CD4-positive, alpha-beta T cell treated with Interleukin-12 subunit alpha and Interleukin-12 subunit beta, for 1 hour (primary cell): ENCODE results near the gene PALMD.

Experiments
- DNase-seq: peaks from one replicate; pipeline ENCODE4 v3.0.0-alpha.2; 2020

The PALMD gene, protein sequence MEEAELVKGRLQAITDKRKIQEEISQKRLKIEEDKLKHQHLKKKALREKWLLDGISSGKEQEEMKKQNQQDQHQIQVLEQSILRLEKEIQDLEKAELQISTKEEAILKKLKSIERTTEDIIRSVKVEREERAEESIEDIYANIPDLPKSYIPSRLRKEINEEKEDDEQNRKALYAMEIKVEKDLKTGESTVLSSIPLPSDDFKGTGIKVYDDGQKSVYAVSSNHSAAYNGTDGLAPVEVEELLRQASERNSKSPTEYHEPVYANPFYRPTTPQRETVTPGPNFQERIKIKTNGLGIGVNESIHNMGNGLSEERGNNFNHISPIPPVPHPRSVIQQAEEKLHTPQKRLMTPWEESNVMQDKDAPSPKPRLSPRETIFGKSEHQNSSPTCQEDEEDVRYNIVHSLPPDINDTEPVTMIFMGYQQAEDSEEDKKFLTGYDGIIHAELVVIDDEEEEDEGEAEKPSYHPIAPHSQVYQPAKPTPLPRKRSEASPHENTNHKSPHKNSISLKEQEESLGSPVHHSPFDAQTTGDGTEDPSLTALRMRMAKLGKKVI

DNA sequence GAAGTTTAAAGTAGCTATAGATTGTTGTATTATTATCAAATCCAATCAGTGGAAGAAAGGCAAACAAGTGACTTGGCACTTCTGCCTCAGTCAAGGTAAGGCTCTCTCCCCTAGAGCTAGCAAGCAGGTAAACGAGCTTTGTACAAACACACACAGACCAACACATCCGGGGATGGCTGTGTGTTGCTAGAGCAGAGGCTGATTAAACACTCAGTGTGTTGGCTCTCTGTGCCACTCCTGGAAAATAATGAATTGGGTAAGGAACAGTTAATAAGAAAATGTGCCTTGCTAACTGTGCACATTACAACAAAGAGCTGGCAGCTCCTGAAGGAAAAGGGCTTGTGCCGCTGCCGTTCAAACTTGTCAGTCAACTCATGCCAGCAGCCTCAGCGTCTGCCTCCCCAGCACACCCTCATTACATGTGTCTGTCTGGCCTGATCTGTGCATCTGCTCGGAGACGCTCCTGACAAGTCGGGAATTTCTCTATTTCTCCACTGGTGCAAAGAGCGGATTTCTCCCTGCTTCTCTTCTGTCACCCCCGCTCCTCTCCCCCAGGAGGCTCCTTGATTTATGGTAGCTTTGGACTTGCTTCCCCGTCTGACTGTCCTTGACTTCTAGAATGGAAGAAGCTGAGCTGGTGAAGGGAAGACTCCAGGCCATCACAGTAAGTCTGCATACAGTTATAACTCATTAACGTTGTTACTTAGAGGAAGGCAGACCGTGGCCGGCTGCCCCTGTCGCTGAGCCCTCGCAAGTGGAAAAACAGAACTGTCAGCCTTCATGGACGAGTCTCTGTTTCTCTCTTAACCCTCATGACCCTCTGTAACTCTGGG is at the start of gene PALMD:
PALMD (plus strand) TSS at position 415 of the 833 bp plus-strand sequence; CDS start at position 620, 205 bp downstream.
- no peak for DNase-seq

DNA sequence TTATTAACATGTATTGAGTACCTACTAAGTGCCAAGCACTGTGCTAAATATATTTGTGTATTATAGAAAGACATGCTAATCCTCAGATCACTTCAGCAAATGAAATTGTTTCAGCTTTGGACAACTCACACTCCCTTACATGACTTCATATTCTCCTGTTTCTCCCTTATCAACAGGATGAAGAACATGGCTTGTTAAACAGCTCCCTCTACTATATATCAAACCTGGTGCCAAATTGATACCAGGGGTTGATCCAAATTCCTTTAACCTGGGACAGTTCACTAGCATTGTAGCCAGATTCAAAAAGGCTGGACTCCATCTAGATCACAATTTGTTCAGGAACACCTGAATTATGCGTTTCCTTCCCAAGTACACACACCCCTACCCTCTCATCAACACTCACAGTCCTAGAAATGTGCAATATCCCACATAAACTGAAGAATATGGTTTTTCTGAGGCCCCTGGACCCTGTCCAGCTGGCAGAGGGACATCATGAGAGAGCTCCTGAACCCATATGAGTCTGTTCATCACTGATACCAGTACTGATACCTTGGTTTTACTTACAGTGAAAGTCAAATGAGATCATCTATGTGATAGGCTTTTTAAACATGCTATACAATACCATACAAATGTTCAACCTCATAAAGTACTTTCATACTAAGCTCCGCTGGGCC is 47.0 kb upstream of the PALMD start:
- no peak for DNase-seq

DNA sequence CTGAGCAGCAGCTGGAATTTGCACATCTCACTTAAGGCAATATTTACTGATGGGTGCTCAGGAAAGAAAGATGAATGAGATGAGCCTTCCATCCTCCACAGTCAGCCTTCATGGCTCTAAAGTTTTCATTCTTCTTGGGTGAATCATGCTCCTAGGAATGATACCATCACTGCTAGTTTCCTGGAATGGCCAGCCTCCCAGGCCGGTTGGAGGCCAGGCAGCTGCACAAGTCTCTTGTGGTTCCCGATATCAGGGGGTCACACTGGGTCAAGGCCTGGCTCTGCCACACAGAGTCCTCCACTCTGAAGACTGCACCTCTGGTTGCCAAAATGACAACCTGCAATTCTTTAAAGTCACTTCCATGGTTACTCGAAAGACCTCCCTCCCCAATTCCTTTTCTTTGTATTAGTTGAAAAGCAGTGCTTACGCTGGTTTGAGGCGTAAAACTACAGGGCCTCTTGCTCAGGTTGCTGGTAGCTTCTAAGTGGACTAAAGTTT is 46.2 kb upstream of the PALMD start:
- DNase-seq: no peak

DNA sequence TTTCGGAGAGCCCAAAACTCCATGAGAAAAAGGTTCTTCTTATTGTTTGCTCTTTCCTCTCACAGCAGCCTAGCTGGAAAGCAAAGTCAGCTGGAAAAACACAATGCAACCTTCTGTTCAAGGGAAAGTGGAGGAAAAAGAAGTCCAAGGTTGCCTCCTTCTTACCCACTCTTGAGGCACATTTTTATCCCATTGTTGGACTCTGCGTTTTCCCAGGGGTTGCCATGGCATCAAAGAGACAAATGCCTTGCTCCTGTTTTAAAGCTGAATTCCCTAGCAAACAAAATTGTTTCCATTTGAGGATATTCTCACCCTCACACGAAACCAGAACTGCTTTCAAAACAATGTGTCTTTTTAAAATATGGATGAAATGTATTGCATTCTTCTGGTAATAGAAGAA is 45.1 kb upstream of the PALMD start:
- DNase-seq: no peak

DNA sequence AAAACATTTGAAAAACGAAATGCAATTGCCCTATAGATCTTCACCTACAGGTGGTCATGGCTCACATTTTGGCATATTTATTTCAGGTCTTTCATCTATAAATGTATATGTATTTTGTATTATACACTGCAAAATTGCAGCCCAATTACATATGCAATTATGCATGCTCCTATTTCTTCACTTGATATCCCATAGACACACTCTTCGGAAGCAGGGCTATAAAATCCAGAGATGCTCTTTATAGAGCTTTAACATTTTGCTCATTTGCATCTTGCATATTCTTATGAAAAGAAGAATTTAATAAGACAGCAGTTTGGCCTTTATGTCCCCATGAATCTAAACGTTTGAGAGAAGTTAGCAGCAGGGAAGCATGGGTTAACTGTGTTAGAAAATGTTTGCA is 44.7 kb upstream of the PALMD start:
- DNase-seq: no peak

DNA sequence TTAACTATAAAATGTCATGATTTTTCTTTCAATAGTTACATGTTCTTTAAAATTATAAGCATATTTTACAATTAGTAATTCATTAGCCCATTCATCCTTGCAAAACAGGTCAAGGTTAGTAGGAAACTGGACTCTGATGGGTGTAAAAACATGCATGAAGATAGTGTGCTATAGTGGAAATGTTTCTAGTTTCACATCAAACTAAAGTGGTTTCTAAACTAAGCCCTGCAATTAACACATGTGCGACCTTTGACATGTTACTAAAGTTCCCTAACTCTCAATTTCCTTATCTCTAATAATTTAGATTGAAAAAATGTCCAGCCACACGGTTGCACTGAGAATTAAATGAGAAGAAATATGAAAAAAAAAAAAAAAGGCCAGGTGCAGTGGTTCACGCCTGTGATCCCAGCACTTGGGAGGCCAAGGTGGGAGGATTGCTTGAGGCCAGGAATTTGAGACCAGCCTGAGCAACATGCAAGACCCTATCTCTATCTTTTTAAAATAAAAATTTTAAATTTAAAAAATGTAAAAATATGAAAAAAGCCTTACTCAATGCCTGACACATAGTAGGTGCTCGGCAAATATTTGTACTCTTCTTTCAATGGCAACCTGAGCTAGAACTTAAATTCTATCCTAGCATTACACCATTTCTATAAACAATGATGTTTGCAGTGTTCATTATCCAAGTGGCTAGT is 44.1 kb upstream of the PALMD start:
- DNase-seq: no peak

DNA sequence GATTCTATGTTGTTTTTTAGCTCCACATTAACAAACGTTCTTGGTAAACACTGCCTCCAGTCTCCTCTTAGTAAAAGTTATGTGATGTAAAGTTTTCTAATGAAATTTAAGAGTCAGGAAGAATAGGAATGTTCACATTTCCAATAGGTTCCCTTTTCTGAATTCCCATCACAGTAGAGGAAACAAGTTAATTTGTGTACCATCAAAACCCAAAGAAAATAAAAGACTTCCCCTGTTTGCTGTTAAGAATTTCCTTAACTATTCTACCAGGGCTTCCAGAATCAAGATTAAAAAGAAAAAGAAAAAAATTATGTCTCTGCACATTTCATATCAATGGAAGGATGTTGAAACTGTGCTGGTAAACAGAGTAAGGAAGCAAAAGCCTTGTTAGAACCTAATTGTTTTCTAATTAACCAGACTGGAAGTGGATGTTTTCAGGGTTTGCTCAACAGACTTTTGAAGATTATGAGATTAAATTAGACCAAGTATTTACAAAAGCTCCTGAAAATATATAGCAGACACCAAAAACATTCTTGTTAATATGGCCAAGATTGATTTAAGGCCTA is 43.4 kb upstream of the PALMD start:
- no peak for DNase-seq

DNA sequence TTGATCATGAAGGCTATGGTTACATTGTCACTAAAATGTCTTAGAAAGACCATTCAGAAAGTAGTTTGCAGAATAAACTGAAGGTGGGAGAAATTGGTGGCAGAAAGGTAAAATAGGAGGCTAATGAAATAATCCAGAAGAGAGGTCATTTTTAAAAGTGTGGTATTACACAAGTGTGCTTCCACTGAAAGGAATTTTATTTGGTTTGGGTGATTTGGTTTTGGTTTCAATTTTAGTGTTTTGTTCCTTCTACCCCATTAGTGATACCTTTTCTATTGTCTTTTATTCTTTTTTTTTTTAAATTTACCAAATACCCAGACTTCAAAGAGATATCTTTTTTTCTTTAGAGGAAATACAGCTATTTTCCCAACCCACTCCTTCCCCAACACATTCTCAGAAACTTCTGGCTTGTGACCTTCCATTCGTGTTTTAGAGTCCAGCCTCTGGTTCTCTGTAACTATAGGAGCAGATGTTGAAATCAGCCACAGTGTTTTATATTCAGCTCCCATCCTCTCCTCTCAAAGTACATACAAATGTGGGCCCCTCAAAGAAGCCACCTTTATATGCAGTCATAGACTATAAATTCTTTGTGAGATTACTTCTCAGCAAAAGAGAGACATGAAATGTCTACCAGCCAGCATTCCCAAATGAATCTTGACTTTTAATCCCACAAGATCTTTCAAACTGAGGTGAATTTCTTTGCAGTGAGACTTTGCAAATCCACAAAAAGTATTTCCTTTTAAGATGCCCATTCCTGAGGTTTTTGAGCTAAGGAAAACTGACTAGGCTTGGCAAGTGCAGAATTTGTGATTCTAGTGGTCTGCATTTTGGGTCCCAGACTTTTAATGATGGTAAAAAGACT is 42.0 kb upstream of the PALMD start:
- no peak for DNase-seq

DNA sequence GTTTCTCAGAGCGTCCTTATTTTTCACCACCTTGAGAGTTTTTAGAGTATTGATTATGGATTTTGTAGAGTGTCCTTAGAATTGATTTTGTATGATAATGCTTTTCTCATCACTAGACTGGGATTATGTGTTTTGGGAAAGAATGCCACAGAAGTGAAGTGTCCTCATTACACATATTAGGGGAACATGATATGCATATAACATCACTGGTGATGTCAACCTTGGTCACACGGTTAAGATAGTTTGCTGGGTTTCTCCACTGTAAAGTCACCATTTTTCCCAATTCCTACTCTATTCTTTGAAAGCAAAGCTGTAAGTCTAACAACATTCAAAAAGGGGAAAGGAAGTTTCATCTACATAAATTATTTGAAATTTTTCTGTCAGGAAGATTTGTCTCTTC is 39.6 kb upstream of the PALMD start:
- no peak for DNase-seq

DNA sequence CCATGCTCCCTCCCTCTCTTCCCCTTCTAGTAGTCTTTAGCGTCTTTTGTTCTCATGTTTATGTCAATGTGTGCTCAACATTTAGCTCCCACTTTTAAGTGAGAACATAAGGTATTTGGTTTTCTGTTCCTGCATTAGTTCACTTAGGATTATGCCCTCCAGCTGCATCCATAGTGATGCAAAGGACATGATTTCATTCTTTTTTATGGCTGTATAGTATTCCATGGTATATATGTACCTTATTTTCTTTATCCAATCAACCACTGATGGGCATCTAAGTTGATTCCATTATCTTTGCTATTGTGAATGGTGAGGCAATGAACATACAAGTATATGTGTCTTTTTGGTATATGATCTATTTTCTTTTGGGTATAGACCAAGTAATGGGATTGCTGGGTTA is 38.3 kb upstream of the PALMD start:
- DNase-seq: no peak

DNA sequence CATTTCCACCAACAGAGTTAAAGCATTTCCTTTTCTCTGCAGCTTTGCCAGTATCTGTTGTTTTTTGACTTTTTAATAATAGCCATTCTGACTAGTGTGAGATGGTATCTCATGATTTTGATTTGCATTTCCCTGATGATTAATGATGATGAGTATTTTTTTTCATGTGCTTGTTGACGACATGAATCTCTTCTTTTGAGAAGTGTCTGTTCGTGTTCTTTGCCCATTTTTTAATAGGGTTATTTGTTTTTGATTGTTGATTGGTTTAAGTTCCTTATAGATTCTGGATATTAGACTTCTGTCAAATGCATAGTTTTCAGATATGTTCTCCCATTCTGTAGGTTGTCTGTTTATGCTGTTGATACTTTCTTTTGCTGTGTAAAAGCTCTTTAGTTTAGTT is 37.9 kb upstream of the PALMD start:
- DNase-seq: no peak

DNA sequence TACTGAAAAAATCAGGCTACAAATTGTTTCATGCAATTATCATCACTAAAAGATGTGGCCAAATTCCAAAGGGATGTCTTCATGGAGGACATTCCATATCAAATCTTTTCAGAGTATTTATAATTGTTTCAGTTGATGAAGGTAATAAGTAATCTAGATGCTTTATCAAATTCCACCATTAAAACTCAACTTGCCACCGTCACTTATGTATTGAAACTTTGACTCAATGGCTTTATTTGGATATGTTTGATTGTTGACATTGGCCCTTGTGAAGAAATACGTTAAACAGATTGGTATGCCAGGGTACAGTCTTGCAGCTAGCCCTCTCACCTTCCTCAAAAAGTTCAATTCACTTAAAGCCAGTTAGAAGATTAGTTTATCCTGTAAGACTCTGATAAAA is 32.2 kb upstream of the PALMD start:
- DNase-seq: no peak

DNA sequence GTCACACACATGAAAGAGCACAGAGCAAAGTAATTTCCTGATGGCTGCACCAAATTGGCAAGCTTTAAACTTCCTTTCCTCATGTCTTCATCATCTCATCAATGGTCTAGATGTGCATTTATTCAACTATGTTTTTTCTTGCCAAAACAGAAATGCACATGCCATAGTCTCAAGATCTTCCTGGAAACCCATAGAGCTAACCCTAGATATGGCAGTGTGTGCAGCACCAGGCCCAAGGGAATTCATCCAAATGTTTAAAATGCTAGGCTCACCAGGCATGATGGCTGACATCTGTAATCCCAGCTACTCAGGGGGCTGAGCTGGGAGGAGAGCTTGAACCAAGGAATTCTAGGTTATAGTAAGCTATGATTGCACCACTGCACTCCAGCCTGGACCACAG is 31.2 kb upstream of the PALMD start:
- no peak for DNase-seq

DNA sequence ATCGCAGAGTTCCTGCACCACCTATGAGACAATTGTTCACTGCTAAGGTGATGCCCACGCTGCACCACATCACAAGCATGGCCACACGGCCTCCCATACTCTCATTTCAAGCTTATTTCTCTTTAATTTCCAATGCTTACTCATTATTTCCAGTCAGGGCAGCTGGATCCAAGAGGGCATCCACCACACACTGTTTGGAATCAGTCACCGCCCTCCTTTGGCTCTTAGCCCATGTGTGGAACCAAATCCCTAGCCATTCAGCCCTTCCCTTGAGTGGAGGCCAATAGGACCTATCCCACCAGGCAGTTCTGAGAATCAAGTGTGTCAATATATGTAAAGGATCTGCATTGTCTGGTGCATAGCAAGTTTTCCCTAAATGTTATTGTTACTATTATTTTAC is 26.3 kb upstream of the PALMD start:
- no peak for DNase-seq

DNA sequence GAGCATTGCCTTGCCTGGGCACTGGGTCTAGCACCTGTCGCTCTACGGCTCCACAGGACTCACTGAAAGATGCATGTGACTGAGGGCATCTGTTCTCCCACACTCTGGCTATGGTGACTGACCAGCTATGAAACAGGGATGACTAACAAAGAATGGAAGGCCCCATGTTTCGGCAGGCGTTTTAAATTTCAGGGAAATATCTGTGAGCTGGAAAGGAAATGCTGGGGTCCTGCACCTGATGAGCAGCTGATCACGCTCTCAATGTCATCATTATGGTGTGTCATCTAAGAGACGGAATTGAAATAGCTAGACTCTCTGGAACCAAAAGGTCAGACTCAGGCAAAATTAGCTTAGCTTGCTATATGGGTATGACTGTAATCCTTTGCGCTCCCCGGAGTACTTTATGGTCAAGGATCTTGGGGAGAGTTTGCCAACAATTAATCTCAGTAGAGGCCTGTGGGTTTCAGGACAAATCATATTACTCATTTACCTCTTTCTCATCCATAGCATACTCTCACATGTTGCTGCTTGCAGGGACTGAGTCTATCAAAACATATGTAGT is 24.5 kb upstream of the PALMD start:
- DNase-seq: no peak

DNA sequence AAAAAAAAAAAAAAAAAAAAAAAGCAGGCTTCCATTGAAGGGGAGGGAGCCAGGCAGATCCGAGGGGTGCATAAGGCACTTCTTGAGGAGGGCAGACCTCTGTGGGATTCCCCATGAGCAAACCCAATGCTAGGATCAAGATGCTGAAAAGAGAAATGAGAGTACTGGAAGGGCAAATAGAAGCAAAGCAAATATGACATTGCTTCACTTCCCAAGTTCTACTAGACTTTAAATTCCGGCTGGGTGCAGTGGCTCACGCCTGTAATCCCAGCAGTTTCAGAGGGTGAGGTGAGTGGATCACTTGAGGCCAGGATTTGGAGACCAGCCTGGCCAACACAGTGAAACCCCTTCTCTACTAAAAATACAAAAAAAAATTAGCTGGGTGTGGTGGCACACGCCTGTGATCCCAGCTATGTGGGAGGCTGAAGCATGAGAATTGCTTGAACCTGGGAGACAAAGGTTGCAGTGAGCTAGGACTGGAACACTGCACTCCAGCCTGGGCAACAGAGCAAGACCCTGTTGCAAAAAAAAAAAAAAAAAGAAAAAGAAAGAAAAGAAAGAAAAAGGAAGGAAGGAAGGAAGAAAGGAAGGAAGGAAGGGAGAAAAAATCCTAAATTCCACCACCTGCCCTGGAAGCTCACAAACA is 23.1 kb upstream of the PALMD start:
- no peak for DNase-seq

DNA sequence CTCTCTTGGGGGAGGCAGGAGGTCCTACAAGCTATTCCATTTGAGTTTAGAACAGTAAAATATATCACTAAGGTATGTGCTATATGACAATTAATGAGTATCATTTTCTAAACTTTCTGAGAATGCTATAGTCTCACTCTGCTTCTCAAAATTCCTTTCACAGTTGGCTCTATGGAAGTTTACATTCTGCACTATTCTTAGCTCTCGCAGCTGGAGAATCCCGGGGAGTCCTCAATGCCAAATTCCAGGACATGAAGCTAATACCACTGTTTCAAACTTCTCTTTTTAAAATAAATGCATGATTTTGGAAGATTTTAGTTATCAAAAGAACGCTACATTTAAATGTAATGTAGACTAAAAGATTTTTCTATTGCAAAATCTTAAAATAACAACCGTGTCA is 22.4 kb upstream of the PALMD start:
- no peak for DNase-seq

DNA sequence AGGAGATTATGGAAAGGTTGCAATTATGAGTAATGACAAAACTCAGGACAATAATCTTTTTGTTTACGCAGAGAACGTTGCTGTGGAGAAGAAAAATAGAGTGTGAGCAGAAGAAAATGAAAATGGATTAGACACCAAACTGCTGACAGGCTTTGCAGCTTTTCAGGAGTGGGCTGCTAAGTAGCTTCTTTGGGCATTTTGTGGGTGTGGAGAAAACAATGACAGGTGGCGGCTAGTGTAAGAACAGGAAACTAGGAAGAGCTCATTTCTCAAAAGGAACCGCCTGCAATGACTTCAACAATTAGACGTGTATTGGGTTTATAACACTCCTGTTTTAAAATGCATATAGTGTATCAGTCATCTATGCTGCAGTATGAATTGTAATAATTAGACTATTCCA is 18.3 kb upstream of the PALMD start:
- DNase-seq: no peak

DNA sequence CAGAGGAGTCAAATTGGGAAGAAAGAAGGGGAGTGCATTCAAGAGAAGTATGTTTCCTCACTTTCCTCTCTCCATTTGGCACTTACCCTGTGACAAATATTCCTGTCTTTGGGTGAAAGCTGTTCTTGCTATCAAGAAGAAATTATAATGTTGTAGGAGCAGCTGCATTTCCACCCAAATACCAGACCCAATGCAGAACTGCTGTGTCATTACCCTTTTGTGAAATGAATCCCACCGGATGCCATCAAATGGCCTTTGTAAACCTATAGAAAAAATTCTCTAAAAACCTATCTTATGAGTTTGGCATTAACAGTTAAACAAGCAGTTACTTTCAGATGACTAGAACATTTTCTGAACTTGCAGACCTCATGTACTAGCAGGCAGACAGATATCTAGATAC is 16.7 kb upstream of the PALMD start:
- no peak for DNase-seq

DNA sequence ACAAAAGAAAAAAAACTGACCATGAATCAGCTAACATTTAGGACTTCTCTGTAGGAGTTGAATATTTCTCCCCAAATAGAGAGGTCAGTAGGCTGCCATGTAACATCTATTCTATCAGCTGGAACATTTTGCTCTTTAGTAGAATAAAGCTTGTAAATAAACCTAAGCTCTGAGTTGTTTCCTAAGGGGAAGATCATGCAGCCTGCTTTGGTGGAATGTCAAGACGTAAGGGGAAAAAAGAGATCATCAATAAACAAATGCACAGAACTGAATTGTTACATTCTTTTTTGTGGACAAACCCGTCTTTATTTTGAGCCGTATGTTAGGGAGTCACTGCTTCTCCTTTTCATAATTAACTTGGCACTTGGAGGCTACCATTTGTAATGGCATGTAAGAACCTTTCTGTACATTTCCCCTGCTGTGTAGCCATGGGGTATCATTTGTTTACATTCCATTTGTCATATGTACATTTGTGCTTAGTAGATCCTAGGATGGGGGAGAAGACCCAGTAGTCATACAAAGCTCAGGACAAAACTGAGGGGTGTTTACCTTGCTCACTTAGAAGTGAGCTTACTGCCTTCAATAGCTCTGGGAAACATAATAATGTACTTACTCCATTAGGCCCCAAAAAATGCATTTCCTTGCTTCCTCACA is 10.8 kb upstream of the PALMD start:
- DNase-seq: no peak
